Cardiac septum (tissue), 1 donor: ENCODE measurements around the gene PC. TPM values are rescaled to one million over a fixed set of nuclear protein-coding genes. Genes with fewer than 3 reads are reported as not detected.

Experiments used
- DNase-seq: peaks from one replicate; pipeline ENCODE4 v3.0.0-alpha.2; 2020; ENCODE audit warnings: low spot score
- intact Hi-C: fragments of 100-400 bp; cut with DNase I; formaldehyde crosslinking; loops from one replicate; pipeline ENCODE4 v1.14.0; 2022
- total RNA-seq: library from RNA; stranded (reverse); fragmentation: NEBNext Ultra II Directional; extraction: Animal tissue kit (Norgen Biotek cat#: 25700); gene quantifications from one replicate; pipeline ENCODE4 v1.2.1, GENCODE V29; 2021
- donor health status: DM: no; HTN: no; CAD: no.

The PC gene
- total RNA-seq, 1 donor from 2014 or later, result 12.1 TPM

GRCh38 chr11:66919923-66920322, 38.3 kb downstream of the PC start:
- DNase-seq, result no peak
- intact Hi-C loops, result no loop called here

DNA sequence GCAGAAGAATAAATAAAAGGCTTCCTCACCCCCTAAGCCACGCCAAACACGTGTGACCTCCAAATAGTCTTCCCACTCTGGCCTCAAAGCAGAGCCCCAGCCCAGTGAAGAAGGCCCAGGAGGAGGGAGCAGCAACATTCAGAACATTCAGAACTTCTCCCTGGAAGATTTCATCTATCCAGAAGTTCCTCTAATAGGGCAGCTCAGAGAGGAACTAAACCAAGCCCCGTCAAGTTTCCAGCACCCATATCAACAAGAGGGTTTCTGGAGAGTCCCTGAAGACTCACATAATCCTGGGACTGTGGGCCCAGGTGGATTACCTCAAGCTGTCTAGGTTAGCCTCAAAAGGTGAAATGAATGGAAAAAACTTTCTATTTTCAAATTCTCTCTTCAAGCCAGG, 39.4 kb downstream of the PC start:
- DNase-seq, result no peak
- intact Hi-C loops, result no loop called here

- intact Hi-C loops, result no loop called here
- no peak for DNase-seq
Measured at GRCh38 chr11:66915866-66916265, 42.3 kb downstream of the PC start.

GRCh38 chr11:66915046-66915832, 42.9 kb downstream of the PC start:
- intact Hi-C loops, result no loop called here
- no peak for DNase-seq

DNA sequence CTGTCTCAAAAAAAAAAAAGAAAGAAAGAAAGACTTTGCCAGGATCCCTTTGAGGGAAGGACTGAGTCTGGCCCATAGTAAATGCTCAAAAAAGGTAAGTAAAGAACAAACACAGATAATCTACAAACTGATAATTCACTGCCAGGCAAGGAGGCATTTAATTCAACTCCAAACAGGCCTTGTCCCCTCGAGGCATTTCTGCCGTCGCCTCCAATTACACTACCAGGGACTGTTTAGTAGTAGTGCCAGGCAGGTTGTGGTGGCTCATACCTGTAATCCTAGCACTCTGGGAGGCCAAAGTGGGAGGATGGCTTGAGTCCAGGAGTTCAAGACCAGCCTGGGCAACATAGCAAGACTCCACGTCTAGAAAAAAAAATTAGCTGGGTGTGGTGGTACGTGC, 43.7 kb downstream of the PC start:
- no peak for DNase-seq
- intact Hi-C loops, result no loop called here

DNA sequence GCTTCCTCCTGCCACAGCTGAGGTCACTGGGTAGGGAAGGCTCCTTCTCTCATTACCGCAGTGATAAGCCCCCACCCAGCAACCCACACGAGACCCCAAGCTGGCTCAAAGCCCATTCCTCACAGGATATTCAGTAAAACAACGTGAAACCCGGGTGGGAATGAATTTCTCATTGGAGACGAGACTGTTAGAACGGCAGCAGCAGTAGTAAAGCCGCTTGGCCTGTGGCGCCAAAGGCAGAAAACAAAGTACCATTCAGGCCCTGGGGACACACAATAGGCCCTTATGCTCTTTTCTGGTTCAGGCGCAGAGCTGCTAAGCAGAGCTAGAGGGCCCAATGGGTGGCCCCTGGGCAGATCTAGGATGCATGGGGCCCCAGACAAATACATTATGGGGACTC, 45.3 kb downstream of the PC start:
- no peak for DNase-seq
- intact Hi-C loops, result no loop called here

- no peak for DNase-seq
- intact Hi-C loops, result no loop called here
Measured at GRCh38 chr11:66912361-66912760, 45.8 kb downstream of the PC start.

DNA sequence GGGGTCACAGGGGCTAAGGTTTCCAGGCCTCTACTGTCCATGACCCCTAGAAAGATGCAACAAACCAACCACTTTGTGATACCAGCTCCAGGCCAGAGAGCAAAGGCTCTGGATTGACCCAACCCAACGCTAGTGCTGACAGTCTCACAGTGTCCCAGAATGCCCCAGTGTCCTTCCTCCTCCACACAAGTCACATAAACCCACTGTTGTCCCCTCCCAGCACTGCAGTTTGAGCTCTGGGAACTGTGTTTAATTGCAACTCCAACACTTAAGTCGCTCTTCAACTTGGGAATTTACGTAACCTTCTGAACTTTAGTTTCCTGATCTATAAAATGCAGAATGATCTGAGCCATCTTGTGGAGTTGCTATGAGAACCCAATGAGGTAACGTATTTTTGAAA, 47.5 kb downstream of the PC start:
- intact Hi-C loops, result no loop called here
- DNase-seq, result no peak

- intact Hi-C loops, result no loop called here
- no peak for DNase-seq
Measured at GRCh38 chr11:66910016-66910415, 48.2 kb downstream of the PC start.

DNA sequence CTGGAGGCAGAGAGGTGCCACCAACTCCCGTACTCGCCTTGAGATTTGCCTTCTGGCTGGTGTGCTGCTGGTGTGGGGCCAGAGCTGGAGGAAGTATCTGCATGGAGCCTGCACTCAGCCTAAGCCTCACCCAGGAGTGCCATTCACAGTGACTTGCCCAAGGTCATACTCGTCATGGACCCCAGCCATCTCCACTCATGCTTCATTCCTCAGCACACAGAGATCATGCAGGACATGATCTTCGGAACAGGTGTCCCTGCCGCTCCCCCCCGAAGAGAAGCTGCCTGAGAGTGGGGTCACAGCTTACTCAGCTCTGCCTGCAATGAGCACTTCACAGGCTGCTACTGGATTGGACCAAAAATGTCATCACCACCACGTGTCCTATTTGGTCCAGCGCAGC, 49.0 kb downstream of the PC start:
- DNase-seq, result no peak

GRCh38 chr11:66907751-66908630, 50.2 kb downstream of the PC start:
- no peak for DNase-seq
- intact Hi-C loops, result no loop called here

More for the DNA sequence above, 49.0 kb downstream of the PC start:
- intact Hi-C loops, result no loop called here

DNA sequence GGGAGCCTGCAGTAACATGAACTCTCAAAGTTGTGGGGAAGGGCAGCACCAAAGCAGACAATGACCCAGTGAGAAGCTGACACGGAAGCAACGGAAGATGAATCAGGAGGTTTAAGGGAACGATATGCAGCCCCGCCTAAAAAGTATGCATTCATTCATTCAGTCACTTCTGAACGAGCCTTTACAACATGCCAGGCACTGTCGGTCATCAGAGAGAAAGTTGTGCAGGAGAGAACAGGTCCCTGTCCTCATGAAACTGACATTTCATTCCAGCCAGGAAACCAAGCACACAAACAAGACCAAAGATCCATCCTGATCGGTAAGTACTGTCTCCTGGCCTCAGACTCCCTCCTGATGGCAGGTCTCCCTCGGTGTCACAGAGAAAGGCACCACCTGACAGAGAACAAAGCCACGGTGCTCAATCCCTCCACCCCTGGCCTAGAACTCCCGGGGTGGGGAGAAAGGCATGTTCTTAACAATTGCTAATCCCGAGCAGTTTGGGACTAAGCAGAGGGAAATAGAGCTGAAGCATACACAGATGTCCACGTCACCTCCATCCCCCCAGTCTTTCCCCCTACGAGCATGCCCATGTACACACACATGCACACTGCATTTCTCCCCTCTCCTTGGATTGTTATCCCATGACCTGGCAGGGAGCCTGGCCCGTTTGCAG, 52.0 kb downstream of the PC start:
- DNase-seq, result no peak
- intact Hi-C loops, result no loop called here

GRCh38 chr11:66905631-66906030, 52.6 kb downstream of the PC start:
- DNase-seq, result no peak
- intact Hi-C loops, result no loop called here

DNA sequence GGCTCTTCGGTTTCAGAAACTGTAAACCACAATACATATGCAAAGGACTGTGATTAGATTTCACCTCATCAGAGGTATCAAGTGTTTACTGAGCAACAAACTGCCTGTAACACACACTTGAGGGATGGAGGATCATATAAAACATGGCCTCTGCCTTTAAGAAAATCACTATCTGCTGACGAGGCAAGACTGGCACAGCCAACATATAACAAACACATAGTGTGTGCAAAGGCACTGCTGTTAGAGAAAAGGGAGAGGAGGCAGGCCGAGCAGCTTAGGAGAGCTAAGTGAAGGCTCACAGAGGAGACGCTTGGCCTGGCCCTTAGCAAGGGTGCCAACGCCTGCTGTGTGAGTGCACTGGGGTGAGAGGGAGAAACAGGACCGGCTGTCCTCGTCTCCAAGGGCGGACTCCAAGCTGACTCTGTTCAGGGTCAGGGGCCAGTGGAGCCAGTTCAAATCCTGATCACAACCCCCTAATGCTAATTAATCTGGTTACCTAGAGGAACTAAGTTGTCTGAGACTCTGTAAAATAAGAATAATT, 53.1 kb downstream of the PC start:
- intact Hi-C loops, result no loop called here
- DNase-seq, result no peak

GRCh38 chr11:66904561-66904960, 53.6 kb downstream of the PC start:
- no peak for DNase-seq
- intact Hi-C loops, result no loop called here

GRCh38 chr11:66904055-66904454, 54.1 kb downstream of the PC start:
- DNase-seq, result no peak

GRCh38 chr11:66902486-66903177, 55.6 kb downstream of the PC start:
- no peak for DNase-seq
- intact Hi-C loops, result no loop called here

More at GRCh38 chr11:66904055-66904454, 54.1 kb downstream of the PC start:
- intact Hi-C loops, result no loop called here

- DNase-seq, result no peak
- intact Hi-C loops, result no loop called here
Measured at GRCh38 chr11:66901964-66902390, 56.2 kb downstream of the PC start.

DNA sequence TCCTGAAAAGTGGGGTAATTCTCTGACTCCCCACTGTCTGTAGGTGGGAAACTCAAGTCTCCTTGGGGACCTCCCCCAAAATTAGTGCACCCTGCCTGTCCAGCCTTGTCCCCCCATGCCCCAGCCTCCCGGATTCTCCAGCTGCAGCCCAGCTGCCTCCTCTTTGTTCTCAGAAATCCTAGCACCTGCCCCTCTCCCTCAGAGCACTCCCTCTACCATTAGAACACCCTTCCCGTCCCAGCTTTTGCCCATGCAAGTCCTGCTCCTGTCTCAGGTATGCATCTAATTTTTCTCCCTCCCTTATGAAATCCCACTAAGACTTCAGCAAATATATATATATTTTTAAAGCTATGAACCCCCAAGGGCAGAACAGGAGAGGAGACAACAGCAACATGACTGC, 64.0 kb downstream of the PC start:
- DNase-seq, result no peak
- intact Hi-C loops, result no loop called here
